Dermis blood vessel endothelial cell (primary cell): ENCODE data around the gene MAP2K7. TPM values are rescaled to one million over a fixed set of nuclear protein-coding genes. Genes with fewer than 3 reads are reported as not detected.
"Not testable (repeated sequence)": the region's sequence is repeated elsewhere in the genome, so short reads cannot be mapped to it uniquely, and the experiment has no call there.

Source experiments
- DNase-seq: peaks from one replicate; pipeline ENCODE4 v3.0.0; 2010
- total RNA-seq: library from RNA; depleted of rRNA; stranded (reverse); fragments of >200 nt; gene quantifications from 2 replicates; pipeline ENCODE4 v1.2.3, GENCODE V29; 2014

The MAP2K7 gene
- total RNA-seq, 1 donor from 2014 or later: 10.4 TPM

- DNase-seq: no peak
Measured at GRCh38 chr19:7885818-7886217, 17.9 kb upstream of the MAP2K7 start.

- DNase-seq: no peak
Measured at GRCh38 chr19:7887408-7888144, 16.1 kb upstream of the MAP2K7 start.

GRCh38 chr19:7888145-7888825 lies 15.4 kb upstream of the MAP2K7 start, which contains the start of gene LRRC8E:
Gene LRRC8E, plus strand, starts transcription at chr19:7888510. Its CDS starts 7,094 bp downstream, at chr19:7895604.
- DNase-seq: peak; percentile 52

GRCh38 chr19:7888826-7889217 lies 14.9 kb upstream of the MAP2K7 start:
- DNase-seq: no peak

- DNase-seq: not testable (repeated sequence)
Measured at GRCh38 chr19:7893362-7894101, 10.1 kb upstream of the MAP2K7 start.

- no peak for DNase-seq
Measured at GRCh38 chr19:7894612-7895309, 8.9 kb upstream of the MAP2K7 start.

GRCh38 chr19:7895565-7895964 lies 8.1 kb upstream of the MAP2K7 start:
- no peak for DNase-seq

GRCh38 chr19:7897292-7897691 lies 6.4 kb upstream of the MAP2K7 start:
- no peak for DNase-seq

- DNase-seq: no peak
Measured at GRCh38 chr19:7898967-7899366, 4.7 kb upstream of the MAP2K7 start.

- no peak for DNase-seq
Measured at GRCh38 chr19:7899751-7900378, 3.8 kb upstream of the MAP2K7 start.

GRCh38 chr19:7900401-7900870 lies 3.2 kb upstream of the MAP2K7 start:
- DNase-seq: no peak

- no peak for DNase-seq
Measured at GRCh38 chr19:7900931-7901330, 2.7 kb upstream of the MAP2K7 start.

- no peak for DNase-seq
Measured at GRCh38 chr19:7901337-7901736, 2.3 kb upstream of the MAP2K7 start.

- no peak for DNase-seq
Measured at GRCh38 chr19:7902796-7903243, 857 bp upstream of the MAP2K7 start.

GRCh38 chr19:7904074-7905020 lies 670 bp downstream of the MAP2K7 start:
- DNase-seq: peak; percentile 30

- no peak for DNase-seq
Measured at GRCh38 chr19:7905268-7905667, 1.6 kb downstream of the MAP2K7 start.

- DNase-seq: no peak
Measured at GRCh38 chr19:7905859-7906258, 2.2 kb downstream of the MAP2K7 start.

- DNase-seq: no peak
Measured at GRCh38 chr19:7907122-7907521, 3.4 kb downstream of the MAP2K7 start.

GRCh38 chr19:7907544-7907943 lies 3.9 kb downstream of the MAP2K7 start:
- no peak for DNase-seq

- DNase-seq: no peak
Measured at GRCh38 chr19:7908078-7908699, 4.5 kb downstream of the MAP2K7 start.
